ENCODE data around the gene CHST11.

DNA sequence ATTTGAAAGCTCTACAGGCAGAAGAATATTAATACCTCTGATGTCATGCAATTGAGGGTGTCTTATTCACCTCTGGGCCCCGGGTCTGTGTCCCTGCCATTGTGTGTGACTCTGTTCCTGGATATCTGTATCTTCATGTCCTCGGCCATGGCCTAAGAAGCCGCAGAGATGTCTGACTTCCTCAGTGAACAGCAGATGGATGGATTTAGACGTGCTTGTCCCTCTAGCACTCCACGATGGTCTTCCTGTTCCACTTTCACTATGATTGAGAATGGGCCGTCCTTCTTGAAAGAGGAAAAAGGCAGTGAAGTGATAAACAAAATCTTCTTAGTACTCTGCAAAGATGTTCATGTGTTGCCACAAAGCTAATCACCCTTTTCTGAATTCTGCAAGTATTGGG lies 283.9 kb downstream of the CHST11 start:
- TF ChIP-seq ZBTB11 (CRISPR knock-in tag; IDR thresholded peaks at IDR 0.05) (no peak), EZH2 (IDR thresholded peaks at IDR 0.05; ENCODE audit: borderline replicate concordance, control insufficient read depth, low read depth, low read length) (no peak), NRF1 (conservative IDR thresholded peaks at IDR 0.05; ENCODE audit: low read depth, low read length) (no peak), CTCF (IDR thresholded peaks at IDR 0.05 in 2 of 3, conservative IDR thresholded peaks at IDR 0.05 in 1 of 3; ENCODE audit: control insufficient read depth in 2 of 3, extremely low read depth in 1 of 3, insufficient read depth in 1 of 3, low read depth in 3 of 3, low read length in 3 of 3) (no peak), SMAD1 (IDR thresholded peaks at IDR 0.05; ENCODE audit: low read depth, partially characterized antibody) (no peak)
- TF ChIP-seq, protein P1, sequence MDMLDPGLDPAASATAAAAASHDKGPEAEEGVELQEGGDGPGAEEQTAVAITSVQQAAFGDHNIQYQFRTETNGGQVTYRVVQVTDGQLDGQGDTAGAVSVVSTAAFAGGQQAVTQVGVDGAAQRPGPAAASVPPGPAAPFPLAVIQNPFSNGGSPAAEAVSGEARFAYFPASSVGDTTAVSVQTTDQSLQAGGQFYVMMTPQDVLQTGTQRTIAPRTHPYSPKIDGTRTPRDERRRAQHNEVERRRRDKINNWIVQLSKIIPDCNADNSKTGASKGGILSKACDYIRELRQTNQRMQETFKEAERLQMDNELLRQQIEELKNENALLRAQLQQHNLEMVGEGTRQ (IDR thresholded peaks at IDR 0.05; ENCODE audit: borderline replicate concordance, low read depth, low read length), result no peak
